SK-N-MC (cell line): Measurements from ENCODE around the gene REEP1.

Experiments used
- DNase-seq: peaks from one replicate; pipeline ENCODE4 v3.0.0-alpha.2; 2011; ENCODE audit warnings: low read depth, low spot score
- H3K27ac ChIP-seq: fragments of 200-600 bp; sonication (generic); 2 replicates; pipeline ENCODE4 v1.5.1; 2016; ENCODE audit warnings: mixed run types
- H3K36me3 ChIP-seq: fragments of 200-600 bp; sonication (generic); 2 replicates; pipeline ENCODE4 v1.6.1; 2017; ENCODE audit warnings: antibody characterized with exemption, low read length, mixed read lengths; ENCODE audit not compliant: insufficient read depth
- H3K4me3 ChIP-seq: fragments of 200-600 bp; sonication (generic); 2 replicates; pipeline ENCODE4 v1.5.1; 2016
- H3K9ac ChIP-seq: fragments of 200-600 bp; sonication (generic); 2 replicates; pipeline ENCODE4 v1.8.0; 2017; ENCODE audit warnings: mixed run types, mixed read lengths; ENCODE audit not compliant: insufficient read length
- H3K9me3 ChIP-seq: fragments of 200-600 bp; sonication (generic); 2 replicates; pipeline ENCODE4 v1.6.1; 2017; ENCODE audit warnings: low read depth, mild to moderate bottlenecking, antibody characterized with exemption, low read length, moderate library complexity, mixed read lengths
- EZH2 ChIP-seq: fragments of 200-600 bp; sonication (generic); IDR thresholded peaks from one replicate; pipeline ENCODE4 v1.6.1; 2017; ENCODE audit warnings: antibody characterized with exemption
- FOXP2 ChIP-seq: optimal IDR thresholded peaks from 2 replicates; pipeline ENCODE3; 2011; ENCODE audit warnings: mild to moderate bottlenecking, moderate library complexity; ENCODE audit not compliant: insufficient read depth; ENCODE audit errors: extremely low read length, control extremely low read depth
- POLR2AphosphoS5 ChIP-seq: IDR thresholded peaks from 2 replicates; pipeline ENCODE4 v1.6.1; 2012; ENCODE audit warnings: mild to moderate bottlenecking, low read depth, low read length, borderline replicate concordance

The REEP1 gene

GRCh38 chr2:86225581-86225980 lies 111.8 kb downstream of the REEP1 start:
- H3K9ac ChIP-seq = no peak overlapping the region
- no peak overlapping the region for H3K4me3 ChIP-seq
- no peaks in the 10 kb centered on the region for H3K36me3 ChIP-seq
- no peak overlapping the region for H3K27ac ChIP-seq
- no peak for TF ChIP-seq POLR2AphosphoS5
- TF ChIP-seq FOXP2 = no peak
- TF ChIP-seq EZH2 = no peak
- DNase-seq = no peak
- H3K9me3 ChIP-seq = no peaks in the 10 kb centered on the region

- TF ChIP-seq EZH2 (no peak), FOXP2 (no peak), POLR2AphosphoS5 (no peak)
- Histone ChIP-seq H3K36me3 (no peaks in the 10 kb centered on the region), H3K9me3 (no peaks in the 10 kb centered on the region), H3K4me3 (no peak overlapping the region), H3K9ac (no peak overlapping the region), H3K27ac (no peak overlapping the region)
- no peak for DNase-seq
These were observed 112.6 kb downstream of the REEP1 start for GRCh38 chr2:86224645-86225355.

DNA sequence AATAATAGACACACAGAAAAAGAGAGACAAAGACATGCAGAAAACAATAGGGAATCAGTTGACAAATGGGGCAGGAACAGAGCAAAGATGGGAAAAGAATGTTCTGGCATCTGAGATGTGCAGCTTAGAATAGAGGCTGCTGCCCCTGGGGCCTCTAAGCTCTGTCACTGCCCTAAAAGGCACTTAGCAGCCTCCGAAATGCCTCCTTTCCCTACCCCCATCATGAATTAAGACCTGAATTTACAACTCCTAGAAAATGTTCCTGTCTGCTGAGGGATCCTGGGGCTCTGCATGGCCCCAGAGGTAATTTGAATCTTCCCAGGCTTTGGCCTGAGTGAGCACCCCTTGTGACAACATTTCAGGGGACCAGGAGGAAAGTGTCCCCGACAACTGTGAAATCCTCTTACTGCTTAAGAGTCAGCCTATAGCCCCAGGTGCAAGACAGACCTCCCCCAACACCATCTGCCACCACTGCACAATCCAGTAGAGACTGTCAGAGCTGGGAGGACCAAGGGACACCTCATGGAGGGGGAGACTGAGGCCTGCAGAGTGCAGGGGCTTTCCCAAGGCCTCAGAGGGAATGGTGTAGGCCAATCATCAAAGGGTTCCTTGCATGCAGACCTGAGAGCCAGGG lies 113.4 kb downstream of the REEP1 start:
- Histone ChIP-seq H3K9me3 (no peaks in the 10 kb centered on the region), H3K9ac (no peak overlapping the region), H3K4me3 (no peak overlapping the region), H3K36me3 (no peaks in the 10 kb centered on the region), H3K27ac (no peak overlapping the region)
- DNase-seq = no peak
- TF ChIP-seq POLR2AphosphoS5 (no peak), FOXP2 (no peak), EZH2 (no peak)

- no peak for DNase-seq
- Histone ChIP-seq H3K9me3 (no peaks in the 10 kb centered on the region), H3K4me3 (no peak overlapping the region), H3K9ac (no peak overlapping the region), H3K36me3 (no peaks in the 10 kb centered on the region), H3K27ac (no peak overlapping the region)
- no peak for TF ChIP-seq POLR2AphosphoS5
- no peak for TF ChIP-seq EZH2
- no peak for TF ChIP-seq FOXP2
These were observed 114.1 kb downstream of the REEP1 start for GRCh38 chr2:86223140-86223926.

- DNase-seq = no peak
These were observed 116.3 kb downstream of the REEP1 start for GRCh38 chr2:86221066-86221684.

GRCh38 chr2:86219896-86220295 lies 117.5 kb downstream of the REEP1 start:
- no peak for DNase-seq

More at GRCh38 chr2:86221066-86221684, 116.3 kb downstream of the REEP1 start:
- H3K27ac ChIP-seq = no peak overlapping the region
- H3K9me3 ChIP-seq = no peaks in the 10 kb centered on the region
- no peak overlapping the region for H3K4me3 ChIP-seq
- TF ChIP-seq EZH2 (no peak), FOXP2 (no peak)
- H3K9ac ChIP-seq = no peak overlapping the region
- no peaks in the 10 kb centered on the region for H3K36me3 ChIP-seq

GRCh38 chr2:86218124-86218523 lies 119.3 kb downstream of the REEP1 start:
- H3K36me3 ChIP-seq = peaks cover 12% of the 10 kb centered on the region
- H3K27ac ChIP-seq = no peak overlapping the region
- no peak overlapping the region for H3K9ac ChIP-seq
- H3K9me3 ChIP-seq = no peaks in the 10 kb centered on the region
- TF ChIP-seq POLR2AphosphoS5 (no peak), FOXP2 (no peak), EZH2 (no peak)
- DNase-seq = no peak
- H3K4me3 ChIP-seq = no peak overlapping the region

More at GRCh38 chr2:86219896-86220295, 117.5 kb downstream of the REEP1 start:
- H3K9me3 ChIP-seq = no peaks in the 10 kb centered on the region
- H3K9ac ChIP-seq = no peak overlapping the region
- TF ChIP-seq POLR2AphosphoS5 = no peak
- TF ChIP-seq EZH2 = no peak
- TF ChIP-seq FOXP2 = no peak
- H3K27ac ChIP-seq = no peak overlapping the region
- H3K4me3 ChIP-seq = no peak overlapping the region
- no peaks in the 10 kb centered on the region for H3K36me3 ChIP-seq
